ENCODE measurements around the gene CSRP2.
A peak's percentile ranks its signal among the peaks of the same experiment; 100 is the strongest.

DNA sequence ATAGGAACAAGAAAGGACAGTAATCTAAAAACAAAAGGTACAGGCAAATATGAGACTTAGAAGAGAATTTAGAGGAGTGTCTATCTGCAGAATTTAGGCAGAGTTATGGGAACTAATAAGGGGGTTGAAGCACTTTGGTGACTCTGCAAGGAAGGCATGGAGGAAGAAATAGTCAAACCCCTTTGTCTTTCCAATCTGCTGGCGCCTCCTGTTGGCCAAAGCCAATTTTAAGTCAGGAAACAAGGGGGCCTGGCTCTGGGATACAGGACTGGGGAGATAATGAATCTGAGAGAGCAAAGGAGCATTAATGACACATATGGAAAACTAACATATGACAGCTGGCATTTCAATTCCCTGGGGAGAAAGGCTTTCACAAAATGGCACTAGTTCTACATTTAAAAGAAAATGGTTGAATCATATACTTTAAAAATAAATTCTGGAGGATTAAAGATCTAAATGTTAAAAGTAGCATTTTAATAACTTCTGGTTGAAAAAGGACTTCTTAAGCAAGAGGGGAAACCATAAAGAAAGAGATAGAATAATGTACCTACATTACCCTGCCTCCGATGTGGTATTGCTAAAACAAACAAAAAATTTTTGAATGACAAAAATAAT lies 48.5 kb upstream of the CSRP2 start:
- TF ChIP-seq, protein P1, sequence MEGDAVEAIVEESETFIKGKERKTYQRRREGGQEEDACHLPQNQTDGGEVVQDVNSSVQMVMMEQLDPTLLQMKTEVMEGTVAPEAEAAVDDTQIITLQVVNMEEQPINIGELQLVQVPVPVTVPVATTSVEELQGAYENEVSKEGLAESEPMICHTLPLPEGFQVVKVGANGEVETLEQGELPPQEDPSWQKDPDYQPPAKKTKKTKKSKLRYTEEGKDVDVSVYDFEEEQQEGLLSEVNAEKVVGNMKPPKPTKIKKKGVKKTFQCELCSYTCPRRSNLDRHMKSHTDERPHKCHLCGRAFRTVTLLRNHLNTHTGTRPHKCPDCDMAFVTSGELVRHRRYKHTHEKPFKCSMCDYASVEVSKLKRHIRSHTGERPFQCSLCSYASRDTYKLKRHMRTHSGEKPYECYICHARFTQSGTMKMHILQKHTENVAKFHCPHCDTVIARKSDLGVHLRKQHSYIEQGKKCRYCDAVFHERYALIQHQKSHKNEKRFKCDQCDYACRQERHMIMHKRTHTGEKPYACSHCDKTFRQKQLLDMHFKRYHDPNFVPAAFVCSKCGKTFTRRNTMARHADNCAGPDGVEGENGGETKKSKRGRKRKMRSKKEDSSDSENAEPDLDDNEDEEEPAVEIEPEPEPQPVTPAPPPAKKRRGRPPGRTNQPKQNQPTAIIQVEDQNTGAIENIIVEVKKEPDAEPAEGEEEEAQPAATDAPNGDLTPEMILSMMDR (IDR thresholded peaks at IDR 0.05): peak in 1 of 6 experiments; percentile 17
- TF ChIP-seq POLR2A (IDR thresholded peaks at IDR 0.05): no peak

Measured in upper lobe of left lung (tissue), 4 donors.